Prostate gland (tissue), 2 donors: ENCODE results near the gene SAMD4A.

ENCODE experiments used
- POLR2A ChIP-seq: fragments of 450-650 bp; IDR thresholded peaks from one replicate; pipeline ENCODE4 v1.6.1; 2016; ENCODE audit warnings: antibody characterized with exemption, mild to moderate bottlenecking
- TF ChIP-seq, protein P1 (sequence below), 4 experiments: fragments of 200-600 bp in 2 of 4; fragments of 450-650 bp in 2 of 4; sonication (generic) in 2 of 4; IDR thresholded peaks; 1 replicate in 3 of 4; 2 replicates in 1 of 4; pipeline ENCODE4 v1.5.1; 2016 to 2019; ENCODE audit warnings: antibody characterized with exemption in 4 of 4, mild to moderate bottlenecking in 2 of 4, moderate library complexity in 2 of 4

DNA sequence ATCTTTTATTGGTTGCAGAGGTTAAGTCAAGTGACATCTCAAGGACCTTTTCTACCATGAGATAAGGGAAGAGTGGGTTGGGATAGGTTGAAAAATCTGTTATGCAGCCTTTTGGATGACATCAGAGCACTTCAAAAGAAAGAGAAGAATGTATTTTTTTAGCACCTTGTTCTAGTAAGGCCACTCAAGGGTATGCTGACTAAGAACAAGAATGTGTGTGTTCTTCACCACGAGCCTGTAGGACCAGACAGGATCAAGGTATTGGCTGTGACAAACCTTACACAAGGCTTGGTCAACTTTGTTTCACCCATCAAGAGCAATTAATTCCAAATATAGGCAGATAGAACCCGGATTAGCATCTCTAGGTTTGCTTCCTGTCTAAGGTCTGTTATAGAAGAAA is 142.5 kb downstream of the SAMD4A start:
- TF ChIP-seq, protein P1, sequence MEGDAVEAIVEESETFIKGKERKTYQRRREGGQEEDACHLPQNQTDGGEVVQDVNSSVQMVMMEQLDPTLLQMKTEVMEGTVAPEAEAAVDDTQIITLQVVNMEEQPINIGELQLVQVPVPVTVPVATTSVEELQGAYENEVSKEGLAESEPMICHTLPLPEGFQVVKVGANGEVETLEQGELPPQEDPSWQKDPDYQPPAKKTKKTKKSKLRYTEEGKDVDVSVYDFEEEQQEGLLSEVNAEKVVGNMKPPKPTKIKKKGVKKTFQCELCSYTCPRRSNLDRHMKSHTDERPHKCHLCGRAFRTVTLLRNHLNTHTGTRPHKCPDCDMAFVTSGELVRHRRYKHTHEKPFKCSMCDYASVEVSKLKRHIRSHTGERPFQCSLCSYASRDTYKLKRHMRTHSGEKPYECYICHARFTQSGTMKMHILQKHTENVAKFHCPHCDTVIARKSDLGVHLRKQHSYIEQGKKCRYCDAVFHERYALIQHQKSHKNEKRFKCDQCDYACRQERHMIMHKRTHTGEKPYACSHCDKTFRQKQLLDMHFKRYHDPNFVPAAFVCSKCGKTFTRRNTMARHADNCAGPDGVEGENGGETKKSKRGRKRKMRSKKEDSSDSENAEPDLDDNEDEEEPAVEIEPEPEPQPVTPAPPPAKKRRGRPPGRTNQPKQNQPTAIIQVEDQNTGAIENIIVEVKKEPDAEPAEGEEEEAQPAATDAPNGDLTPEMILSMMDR (IDR thresholded peaks at IDR 0.05) = no peak
- TF ChIP-seq POLR2A = no peak
